Subcutaneous abdominal adipose tissue (tissue), 5 donors: ENCODE results near the gene MRLN.

Experiments used
- H3K27ac ChIP-seq: one replicate; pipeline ENCODE4 v1.7.0; 2013; ENCODE audit warnings: low read depth, mild to moderate bottlenecking, inconsistent platforms, low read length, moderate library complexity
- H3K27me3 ChIP-seq, 5 donors: one replicate each; pipeline ENCODE4 v1.7.0; 2013; ENCODE audit warnings: low read length in 5 of 5, inconsistent platforms in 1 of 5; ENCODE audit not compliant: control insufficient read depth in 5 of 5, insufficient read depth in 4 of 5
- H3K36me3 ChIP-seq, 5 donors: one replicate each; pipeline ENCODE4 v1.7.0; 2013; ENCODE audit warnings: low read length in 5 of 5; ENCODE audit not compliant: control insufficient read depth in 5 of 5, insufficient read depth in 5 of 5
- H3K4me1 ChIP-seq, 5 donors: one replicate each; pipeline ENCODE4 v1.7.0; 2013; ENCODE audit warnings: low read length in 5 of 5, mild to moderate bottlenecking in 3 of 5, moderate library complexity in 1 of 5; ENCODE audit not compliant: control insufficient read depth in 5 of 5, insufficient read depth in 5 of 5
- H3K4me3 ChIP-seq, 5 donors: one replicate each; pipeline ENCODE4 v1.7.0; 2013; ENCODE audit warnings: low read length in 5 of 5, low read depth in 1 of 5
- H3K9ac ChIP-seq, 5 donors: one replicate each; pipeline ENCODE4 v1.7.0; 2013; ENCODE audit warnings: low read length in 5 of 5, mild to moderate bottlenecking in 4 of 5, moderate library complexity in 3 of 5
- H3K9me3 ChIP-seq, 5 donors: one replicate each; pipeline ENCODE4 v1.7.0; 2013; ENCODE audit warnings: low read length in 5 of 5; ENCODE audit not compliant: control insufficient read depth in 5 of 5
- donor health status: healthy.
- donor health status: healthy.
- donor health status: healthy.
- donor health status: healthy.
- donor health status: healthy.

The MRLN gene

DNA sequence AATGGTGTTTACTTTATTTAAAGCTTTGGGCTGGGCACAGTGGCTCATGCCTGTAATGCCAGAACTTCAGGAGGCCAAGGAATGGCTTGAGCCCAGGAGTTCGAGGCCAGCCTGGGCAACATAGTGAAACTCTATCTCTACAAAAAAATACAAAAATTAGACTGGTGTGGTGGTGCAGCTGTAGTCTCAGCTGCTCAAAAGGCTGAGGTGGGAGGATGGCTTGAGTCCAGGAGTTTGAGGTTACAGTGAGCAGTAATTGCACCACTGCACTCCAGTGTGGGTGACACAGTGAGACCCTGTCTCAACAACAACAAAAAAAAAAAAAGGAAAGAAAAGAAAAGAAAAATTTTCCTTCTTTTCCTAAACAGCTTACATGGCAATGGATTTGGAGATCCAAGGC is 65.6 kb downstream of the MRLN start:
- no peaks in the 10 kb centered on the region for H3K36me3 ChIP-seq
- no peak overlapping the region for H3K27ac ChIP-seq
- no peaks in the 10 kb centered on the region for H3K4me1 ChIP-seq
- no peaks in the 10 kb centered on the region for H3K9me3 ChIP-seq
- no peaks in the 10 kb centered on the region for H3K27me3 ChIP-seq
- no peak overlapping the region for H3K4me3 ChIP-seq
- no peak overlapping the region for H3K9ac ChIP-seq
